ENCODE results near the gene SLC31A2.

Gene SLC31A2

GRCh38 chr9:113131689-113132151 lies 19.1 kb upstream of the SLC31A2 start (continued):
- TF ChIP-seq PATZ1 (tag by site-specific recombination; IDR thresholded peaks at IDR 0.05), result no peak

DNA sequence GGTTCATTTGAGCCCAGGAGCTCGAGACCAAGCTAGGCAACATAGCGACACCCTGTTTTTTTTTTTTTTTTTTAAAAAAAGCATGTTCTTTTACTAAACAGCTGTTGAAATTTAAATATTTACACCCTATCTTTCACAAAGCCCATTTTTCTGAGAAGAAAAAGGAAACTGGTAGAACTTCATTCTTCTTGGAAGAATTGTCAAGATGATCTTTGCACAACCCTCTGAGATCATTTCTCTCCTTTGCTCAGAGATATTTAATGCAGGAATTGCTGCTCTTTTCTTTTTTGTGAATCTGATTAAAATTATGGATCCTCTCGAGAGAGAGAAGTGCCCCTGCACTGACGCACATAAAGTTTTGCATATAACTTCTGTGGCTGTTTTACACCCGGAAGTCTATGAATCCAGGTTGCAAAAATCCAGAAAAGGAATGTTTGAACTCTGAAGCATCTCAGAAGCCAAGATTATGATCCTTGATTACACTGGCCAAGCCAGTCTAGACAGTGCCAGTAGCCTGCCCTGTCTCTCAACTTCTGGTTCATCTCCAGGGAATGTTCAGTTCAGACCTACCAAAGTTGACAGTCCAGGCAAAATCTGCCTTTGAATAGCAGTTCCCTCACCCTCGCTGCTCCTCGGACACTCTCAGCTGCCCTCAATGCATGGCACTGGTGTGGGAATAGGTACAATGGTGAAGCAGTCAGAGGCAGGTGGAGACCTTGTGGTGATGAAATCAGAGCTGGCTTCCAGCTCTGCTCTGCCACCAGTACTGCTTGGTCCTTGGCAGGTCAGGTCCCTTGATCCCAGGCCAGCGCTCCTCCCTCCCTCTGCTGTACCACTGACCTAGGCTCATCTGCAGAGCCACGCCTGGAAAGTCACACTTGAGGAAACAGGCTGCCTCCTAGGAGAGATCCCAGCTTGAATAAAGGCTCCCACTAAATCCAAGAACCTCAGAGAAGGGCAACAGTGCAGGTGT lies 13.3 kb upstream of the SLC31A2 start:
- Histone ChIP-seq H3K4me1 (ENCODE audit: control insufficient read depth, insufficient read depth, low read length) (no peaks in the 10 kb centered on the region), H3K36me3 (ENCODE audit: control insufficient read depth in 2 of 2, insufficient read depth in 1 of 2, low read length in 2 of 2) (no peaks in the 10 kb centered on the region), H3K4me3 (ENCODE audit: low read depth, low read length) (no peak overlapping the region), H3K9me3 (ENCODE audit: control insufficient read depth, insufficient read depth, low read depth, low read length) (no peaks in the 10 kb centered on the region), H3K27ac (ENCODE audit: extremely low read depth, low read depth, low read length) (no peak overlapping the region)
- ChIA-PET POLR2A (interaction anchor here (0.6 kb wide), 1 partner anchor 172 kb away, joined by 3 read pairs; no protein-coding TSS in a partner anchor), CTCF (no interaction called here)
- no peak for TF ChIP-seq ZNF37A (tag by site-specific recombination; IDR thresholded peaks at IDR 0.05)
- no peak for TF ChIP-seq ZNF677 (tag by site-specific recombination; IDR thresholded peaks at IDR 0.05)
- TF ChIP-seq, protein P1, sequence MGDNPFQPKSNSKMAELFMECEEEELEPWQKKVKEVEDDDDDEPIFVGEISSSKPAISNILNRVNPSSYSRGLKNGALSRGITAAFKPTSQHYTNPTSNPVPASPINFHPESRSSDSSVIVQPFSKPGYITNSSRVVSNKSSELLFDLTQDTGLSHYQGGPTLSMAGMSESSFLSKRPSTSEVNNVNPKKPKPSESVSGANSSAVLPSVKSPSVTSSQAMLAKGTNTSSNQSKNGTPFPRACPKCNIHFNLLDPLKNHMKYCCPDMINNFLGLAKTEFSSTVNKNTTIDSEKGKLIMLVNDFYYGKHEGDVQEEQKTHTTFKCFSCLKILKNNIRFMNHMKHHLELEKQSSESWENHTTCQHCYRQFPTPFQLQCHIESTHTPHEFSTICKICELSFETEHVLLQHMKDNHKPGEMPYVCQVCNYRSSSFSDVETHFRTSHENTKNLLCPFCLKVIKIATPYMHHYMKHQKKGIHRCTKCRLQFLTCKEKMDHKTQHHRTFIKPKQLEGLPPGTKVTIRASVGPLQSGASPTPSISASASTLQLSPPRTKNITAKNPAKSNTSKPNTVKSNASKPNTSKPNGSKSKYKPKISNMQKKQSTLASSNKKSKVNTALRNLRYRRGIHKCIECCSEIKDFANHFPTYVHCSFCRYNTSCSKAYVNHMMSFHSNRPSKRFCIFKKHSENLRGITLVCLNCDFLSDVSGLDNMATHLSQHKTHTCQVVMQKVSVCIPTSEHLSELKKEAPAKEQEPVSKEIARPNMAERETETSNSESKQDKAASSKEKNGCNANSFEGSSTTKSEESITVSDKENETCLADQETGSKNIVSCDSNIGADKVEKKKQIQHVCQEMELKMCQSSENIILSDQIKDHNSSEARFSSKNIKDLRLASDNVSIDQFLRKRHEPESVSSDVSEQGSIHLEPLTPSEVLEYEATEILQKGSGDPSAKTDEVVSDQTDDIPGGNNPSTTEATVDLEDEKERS (tag by site-specific recombination; IDR thresholded peaks at IDR 0.05), result no peak
- no peak for TF ChIP-seq SALL2 (tag by site-specific recombination; IDR thresholded peaks at IDR 0.05; ENCODE audit: borderline replicate concordance)
- no peak for TF ChIP-seq ZNF169 (tag by site-specific recombination; IDR thresholded peaks at IDR 0.05)
- TF ChIP-seq, protein P2, sequence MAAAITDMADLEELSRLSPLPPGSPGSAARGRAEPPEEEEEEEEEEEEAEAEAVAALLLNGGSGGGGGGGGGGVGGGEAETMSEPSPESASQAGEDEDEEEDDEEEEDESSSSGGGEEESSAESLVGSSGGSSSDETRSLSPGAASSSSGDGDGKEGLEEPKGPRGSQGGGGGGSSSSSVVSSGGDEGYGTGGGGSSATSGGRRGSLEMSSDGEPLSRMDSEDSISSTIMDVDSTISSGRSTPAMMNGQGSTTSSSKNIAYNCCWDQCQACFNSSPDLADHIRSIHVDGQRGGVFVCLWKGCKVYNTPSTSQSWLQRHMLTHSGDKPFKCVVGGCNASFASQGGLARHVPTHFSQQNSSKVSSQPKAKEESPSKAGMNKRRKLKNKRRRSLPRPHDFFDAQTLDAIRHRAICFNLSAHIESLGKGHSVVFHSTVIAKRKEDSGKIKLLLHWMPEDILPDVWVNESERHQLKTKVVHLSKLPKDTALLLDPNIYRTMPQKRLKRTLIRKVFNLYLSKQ (tag by site-specific recombination; IDR thresholded peaks at IDR 0.05; ENCODE audit: borderline replicate concordance), result no peak
- TF ChIP-seq, protein P3, sequence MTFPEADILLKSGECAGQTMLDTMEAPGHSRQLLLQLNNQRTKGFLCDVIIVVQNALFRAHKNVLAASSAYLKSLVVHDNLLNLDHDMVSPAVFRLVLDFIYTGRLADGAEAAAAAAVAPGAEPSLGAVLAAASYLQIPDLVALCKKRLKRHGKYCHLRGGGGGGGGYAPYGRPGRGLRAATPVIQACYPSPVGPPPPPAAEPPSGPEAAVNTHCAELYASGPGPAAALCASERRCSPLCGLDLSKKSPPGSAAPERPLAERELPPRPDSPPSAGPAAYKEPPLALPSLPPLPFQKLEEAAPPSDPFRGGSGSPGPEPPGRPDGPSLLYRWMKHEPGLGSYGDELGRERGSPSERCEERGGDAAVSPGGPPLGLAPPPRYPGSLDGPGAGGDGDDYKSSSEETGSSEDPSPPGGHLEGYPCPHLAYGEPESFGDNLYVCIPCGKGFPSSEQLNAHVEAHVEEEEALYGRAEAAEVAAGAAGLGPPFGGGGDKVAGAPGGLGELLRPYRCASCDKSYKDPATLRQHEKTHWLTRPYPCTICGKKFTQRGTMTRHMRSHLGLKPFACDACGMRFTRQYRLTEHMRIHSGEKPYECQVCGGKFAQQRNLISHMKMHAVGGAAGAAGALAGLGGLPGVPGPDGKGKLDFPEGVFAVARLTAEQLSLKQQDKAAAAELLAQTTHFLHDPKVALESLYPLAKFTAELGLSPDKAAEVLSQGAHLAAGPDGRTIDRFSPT (tag by site-specific recombination; IDR thresholded peaks at IDR 0.05), result no peak
- no peak for TF ChIP-seq HOXD13 (CRISPR knock-in tag; IDR thresholded peaks at IDR 0.05; ENCODE audit: borderline replicate concordance)
- no peak for TF ChIP-seq MZF1 (tag by site-specific recombination; IDR thresholded peaks at IDR 0.05; ENCODE audit: borderline replicate concordance)
- no peak for TF ChIP-seq PRDM2 (tag by site-specific recombination; IDR thresholded peaks at IDR 0.05; ENCODE audit: borderline replicate concordance)
- no peak for TF ChIP-seq OSR2 (tag by site-specific recombination; IDR thresholded peaks at IDR 0.05)

Measured in HEK293 (cell line).